COLO668 (cell line): Measurements from ENCODE around the gene MUSK.
"Not testable (repeated sequence)": the region's sequence is repeated elsewhere in the genome, so short reads cannot be mapped to it uniquely, and the experiment has no call there.

Source experiments
- DNase-seq: peaks from one replicate; lab custom pipeline; 2025; ENCODE audit not compliant: unreplicated experiment; lab: John Stamatoyannopoulos, UW

The MUSK gene

GRCh38 chr9:110691002-110691549 lies 22.5 kb downstream of the MUSK start:
- no peak for DNase-seq

- not testable (repeated sequence) for DNase-seq
Observed at GRCh38 chr9:110695846-110696245, 27.3 kb downstream of the MUSK start.

- no peak for DNase-seq
Observed at GRCh38 chr9:110700953-110701352, 32.4 kb downstream of the MUSK start.

GRCh38 chr9:110703669-110704068 lies 35.1 kb downstream of the MUSK start:
- DNase-seq, result no peak

GRCh38 chr9:110707419-110707818 lies 38.8 kb downstream of the MUSK start:
- DNase-seq, result no peak

- no peak for DNase-seq
Observed at GRCh38 chr9:110710420-110710819, 41.8 kb downstream of the MUSK start.

- DNase-seq, result no peak
Observed at GRCh38 chr9:110712955-110713354, 44.4 kb downstream of the MUSK start.

GRCh38 chr9:110714314-110714713 lies 45.7 kb downstream of the MUSK start:
- DNase-seq, result peak; percentile 38

GRCh38 chr9:110728058-110728457 lies 59.5 kb downstream of the MUSK start:
- DNase-seq, result no peak

GRCh38 chr9:110729641-110730040 lies 61.0 kb downstream of the MUSK start:
- DNase-seq, result no peak

- DNase-seq, result no peak
Observed at GRCh38 chr9:110731437-110732028, 62.9 kb downstream of the MUSK start.

GRCh38 chr9:110738982-110739381 lies 70.4 kb downstream of the MUSK start:
- no peak for DNase-seq

- no peak for DNase-seq
Observed at GRCh38 chr9:110742741-110743371, 74.3 kb downstream of the MUSK start.

GRCh38 chr9:110744715-110745384 lies 76.3 kb downstream of the MUSK start:
- no peak for DNase-seq

- no peak for DNase-seq
Observed at GRCh38 chr9:110745676-110746075, 77.1 kb downstream of the MUSK start.

GRCh38 chr9:110746211-110746930 lies 77.8 kb downstream of the MUSK start:
- DNase-seq, result no peak

- no peak for DNase-seq
Observed at GRCh38 chr9:110748251-110748893, 79.8 kb downstream of the MUSK start.

- no peak for DNase-seq
Observed at GRCh38 chr9:110750272-110750671, 81.7 kb downstream of the MUSK start.

- no peak for DNase-seq
Observed at GRCh38 chr9:110751971-110752370, 83.4 kb downstream of the MUSK start.

GRCh38 chr9:110752766-110753165 lies 84.2 kb downstream of the MUSK start:
- DNase-seq, result no peak

- DNase-seq, result no peak
Observed at GRCh38 chr9:110753731-110754231, 85.2 kb downstream of the MUSK start.
